Breast epithelium (tissue), 3 donors: ENCODE results near the gene DOK5.

Experiments
- CTCF ChIP-seq, 3 donors: fragments of 450-650 bp; IDR thresholded peaks; one replicate each; pipeline ENCODE4 v1.5.1; 2016 to 2017; ENCODE audit warnings: antibody characterized with exemption in 3 of 3, mild to moderate bottlenecking in 3 of 3, moderate library complexity in 3 of 3
- POLR2A ChIP-seq: fragments of 450-650 bp; IDR thresholded peaks from one replicate; pipeline ENCODE4 v1.6.1; 2016; ENCODE audit warnings: antibody characterized with exemption, mild to moderate bottlenecking, moderate library complexity
- POLR2AphosphoS5 ChIP-seq, 3 donors: sonication (generic); formaldehyde crosslinking; IDR thresholded peaks; one replicate each; pipeline ENCODE4 v1.6.1; 2017; ENCODE audit warnings: antibody characterized with exemption in 3 of 3

- TF ChIP-seq POLR2A (no peak), CTCF (IDR thresholded peaks at IDR 0.05) (no peak), POLR2AphosphoS5 (IDR thresholded peaks at IDR 0.05) (no peak)
Measured at GRCh38 chr20:54506643-54507042, 31.2 kb downstream of the DOK5 start.
